Activated CD8-positive, alpha-beta T cell treated with anti-CD3 and anti-CD28 coated beads for 36 hours (primary cell): Measurements from ENCODE around the gene FBXO47. TPM values are rescaled to one million over a fixed set of nuclear protein-coding genes. Genes with fewer than 3 reads are reported as not detected.

Experiments
- ATAC-seq: fragments of 200-7000 bp; cut with Tn5 transposase; one replicate; pipeline ENCODE4 v1.10.0; 2021; ENCODE audit warnings: mild to moderate bottlenecking, moderate library complexity
- CTCF ChIA-PET: fragments of 350-600 bp; sonication (Branson Sonifier 250); formaldehyde crosslinking; loops from one replicate; lab custom pipeline; 2021; ENCODE audit warnings: antibody characterized with exemption; lab: Charles Lee
- POLR2A ChIA-PET: fragments of 350-600 bp; sonication (Branson Sonifier 250); formaldehyde crosslinking; loops from one replicate; lab custom pipeline; 2021; ENCODE audit warnings: antibody characterized with exemption; lab: Charles Lee
- DNase-seq: peaks from one replicate; pipeline ENCODE4 v3.0.0-alpha.2; 2020
- H3K27ac Mint-ChIP-seq: one replicate; pipeline ENCODE4 v1.8.0; 2021; ENCODE audit warnings: mild to moderate bottlenecking, mixed read lengths
- H3K27me3 Mint-ChIP-seq: one replicate; pipeline ENCODE4 v1.8.0; 2021; ENCODE audit warnings: mixed read lengths
- H3K36me3 Mint-ChIP-seq: one replicate; pipeline ENCODE4 v1.8.0; 2021; ENCODE audit warnings: low read depth, mixed read lengths
- H3K4me1 Mint-ChIP-seq: one replicate; pipeline ENCODE4 v1.8.0; 2021; ENCODE audit warnings: low read depth, mixed read lengths
- H3K4me3 Mint-ChIP-seq: one replicate; pipeline ENCODE4 v1.8.0; 2021; ENCODE audit warnings: mild to moderate bottlenecking, moderate library complexity, mixed read lengths
- H3K9me3 Mint-ChIP-seq: one replicate; pipeline ENCODE4 v1.8.0; 2021; ENCODE audit warnings: mixed read lengths
- CTCF ChIP-seq: fragments of 200-600 bp; IDR thresholded peaks from one replicate; pipeline ENCODE4 v1.8.0; 2022; ENCODE audit warnings: antibody characterized with exemption, mild to moderate bottlenecking
- intact Hi-C: fragments of 100-400 bp; cut with micrococcal nuclease; formaldehyde crosslinking; loops from one replicate; pipeline ENCODE4 v1.10.0; 2022
- total RNA-seq, 2 experiments: library from RNA; stranded (reverse); gene quantifications; one replicate each; pipeline ENCODE4 v1.2.3, GENCODE V29; 2021

Gene FBXO47
- total RNA-seq, 2 experiments from 2014 or later, result not detected

- Mint-ChIP-seq H3K9me3 (no peaks in the 10 kb centered on the region), H3K4me1 (peaks cover 88% of the 10 kb centered on the region), H3K36me3 (peaks cover 65% of the 10 kb centered on the region), H3K27me3 (no peaks in the 10 kb centered on the region), H3K27ac (peak overlapping the region; percentile 82), H3K4me3 (no peak overlapping the region)
- ChIA-PET POLR2A (interaction anchor here (0.8 to 4.2 kb wide), 7 partner anchors 8 to 45 kb away, joined by 3 to 25 read pairs (median 4); partner anchors contain the start of gene LASP1), CTCF (interaction anchor here (0.8 to 1.9 kb wide), 6 partner anchors 9 to 32 kb away, joined by 3 to 9 read pairs (median 4); partner anchors contain the start of gene LASP1NB)
- ATAC-seq, result peak; percentile 45
- TF ChIP-seq CTCF, result no peak
- intact Hi-C loops, result loop anchor here (5.0 kb wide), 1 partner anchor 34 kb away; the partner anchor contains the start of gene LASP1NB
- peak; percentile 75 for DNase-seq
These were observed 73.6 kb downstream of the FBXO47 start for GRCh38 chr17:38893607-38894006.

DNA sequence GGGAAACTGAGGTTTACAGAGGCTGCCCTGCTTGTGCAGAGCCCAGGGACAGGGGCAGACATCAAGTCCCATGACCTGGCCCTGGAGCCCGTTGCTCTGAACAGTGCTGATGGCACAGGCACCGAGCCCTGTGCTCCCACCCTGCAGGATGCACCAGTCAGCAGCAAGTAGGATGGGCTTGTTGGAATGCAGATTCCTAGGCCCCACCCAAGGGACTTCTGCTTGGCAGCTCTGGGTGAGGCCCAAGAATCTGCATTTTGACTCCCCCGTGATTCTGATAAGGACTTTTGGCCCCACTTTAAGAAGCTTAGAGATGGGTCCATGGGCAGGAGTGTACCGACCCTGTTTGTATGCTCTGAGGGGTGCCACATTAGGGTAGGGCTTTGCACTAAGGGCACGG lies 74.1 kb downstream of the FBXO47 start:
- H3K27ac Mint-ChIP-seq, result peak overlapping the region; percentile 82
- POLR2A ChIA-PET, result interaction anchor here (0.8 to 4.2 kb wide), 6 partner anchors 8 to 45 kb away, joined by 3 to 25 read pairs (median 4); partner anchors contain the start of gene LASP1
- ATAC-seq, result peak; percentile 9

DNA sequence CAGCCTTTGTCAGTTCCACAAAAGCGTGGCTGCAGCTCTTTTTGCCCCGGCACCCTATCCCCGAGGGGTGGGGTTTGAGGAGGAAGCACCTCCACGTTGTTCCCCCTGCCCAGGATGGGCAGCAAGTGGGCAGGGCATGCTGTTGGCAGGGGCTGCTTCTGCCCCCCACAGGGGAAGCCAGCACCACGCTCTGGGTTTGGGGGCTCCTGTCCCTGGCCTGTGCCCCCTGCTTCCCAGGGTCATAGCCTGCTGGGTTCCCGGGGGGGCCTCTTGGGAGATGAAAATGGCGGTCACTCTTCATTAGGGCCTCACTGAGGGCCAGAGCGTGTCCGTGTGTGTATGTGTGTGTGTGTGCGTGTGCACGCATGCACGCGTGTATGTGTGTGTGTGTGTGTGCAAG lies 74.6 kb downstream of the FBXO47 start:
- ATAC-seq (no peak), DNase-seq (no peak)
- Mint-ChIP-seq H3K36me3 (peaks cover 63% of the 10 kb centered on the region), H3K27me3 (no peaks in the 10 kb centered on the region), H3K27ac (peak overlapping the region; percentile 82), H3K4me1 (peaks cover 85% of the 10 kb centered on the region), H3K9me3 (no peaks in the 10 kb centered on the region), H3K4me3 (no peak overlapping the region)
- ChIA-PET CTCF (interaction anchor here (1.2 to 1.8 kb wide), 2 partner anchors 33 to 91 kb away, joined by 4 read pairs; partner anchors contain the start of gene LASP1NB), POLR2A (interaction anchor here (0.8 to 4.2 kb wide), 5 partner anchors 9 to 41 kb away, joined by 3 to 25 read pairs (median 5); partner anchors contain the start of gene LASP1)
- intact Hi-C loops, result loop anchor here (5.0 kb wide), 1 partner anchor 35 kb away; the partner anchor contains the start of gene LASP1NB
- no peak for TF ChIP-seq CTCF

More for the DNA sequence above, 74.1 kb downstream of the FBXO47 start:
- Mint-ChIP-seq H3K4me1 (peaks cover 86% of the 10 kb centered on the region), H3K9me3 (no peaks in the 10 kb centered on the region), H3K4me3 (no peak overlapping the region), H3K27me3 (no peaks in the 10 kb centered on the region), H3K36me3 (peaks cover 65% of the 10 kb centered on the region)
- CTCF ChIA-PET, result interaction anchor here (0.8 to 1.9 kb wide), 5 partner anchors 8 to 32 kb away, joined by 3 to 9 read pairs (median 4); partner anchors contain the start of gene LASP1NB
- DNase-seq, result peak; percentile 40
- no peak for TF ChIP-seq CTCF
- intact Hi-C loops, result loop anchor here (5.0 kb wide), 1 partner anchor 34 kb away; the partner anchor contains the start of gene LASP1NB

GRCh38 chr17:38892083-38892482 lies 75.1 kb downstream of the FBXO47 start:
- DNase-seq, result peak; percentile 64
- Mint-ChIP-seq H3K4me1 (peaks cover 85% of the 10 kb centered on the region), H3K36me3 (peaks cover 58% of the 10 kb centered on the region), H3K27me3 (no peaks in the 10 kb centered on the region), H3K4me3 (peak overlapping the region; percentile 0), H3K27ac (peak overlapping the region; percentile 81), H3K9me3 (no peaks in the 10 kb centered on the region)
- ChIA-PET CTCF (interaction anchor here (0.9 to 1.8 kb wide), 4 partner anchors 21 to 91 kb away, joined by 3 to 5 read pairs (median 4); partner anchors contain the start of gene LASP1), POLR2A (interaction anchor here (0.8 to 4.2 kb wide), 5 partner anchors 18 to 75 kb away, joined by 3 to 25 read pairs (median 4); partner anchors contain the start of genes FBXO47 and LASP1)
- intact Hi-C loops, result loop anchor here (5.0 kb wide), 1 partner anchor 35 kb away; the partner anchor contains the start of gene LASP1NB
- ATAC-seq, result peak; percentile 35
- no peak for TF ChIP-seq CTCF
